Mesendoderm (in vitro differentiated cells): ENCODE data around the gene LRRC37B. TPM values are rescaled to one million over a fixed set of nuclear protein-coding genes. Genes with fewer than 3 reads are reported as not detected.
"Not testable (repeated sequence)": the region's sequence is repeated elsewhere in the genome, so short reads cannot be mapped to it uniquely, and the experiment has no call there.

Experiments used
- DNase-seq: peaks from one replicate; pipeline ENCODE4 v3.0.0; 2013
- H2AK5ac ChIP-seq: 2 replicates; pipeline ENCODE4 v1.6.1; 2013; ENCODE audit warnings: low read length, inconsistent platforms
- H2BK120ac ChIP-seq: 2 replicates; pipeline ENCODE4 v1.6.1; 2013; ENCODE audit warnings: low read depth, mild to moderate bottlenecking, low read length, moderate library complexity, mixed read lengths
- H2BK15ac ChIP-seq: replicated peaks from 2 replicates; pipeline ENCODE4 v1.6.1; 2013; ENCODE audit warnings: low read depth, mild to moderate bottlenecking, moderate library complexity
- H2BK5ac ChIP-seq: 2 replicates; pipeline ENCODE4 v1.6.1; 2013; ENCODE audit warnings: low read length, inconsistent platforms
- H3K18ac ChIP-seq: 2 replicates; pipeline ENCODE4 v1.6.1; 2013; ENCODE audit warnings: mild to moderate bottlenecking, low read length, mixed read lengths
- H3K23ac ChIP-seq: one replicate; pipeline ENCODE4 v1.6.1; 2013; ENCODE audit warnings: low read length
- H3K27ac ChIP-seq: 2 replicates; pipeline ENCODE4 v1.5.1; 2013; ENCODE audit warnings: low read depth, mild to moderate bottlenecking, inconsistent platforms, low read length, moderate library complexity
- H3K27me3 ChIP-seq: 2 replicates; pipeline ENCODE4 v1.6.1; 2013; ENCODE audit warnings: low read length, control low read depth, mild to moderate bottlenecking, inconsistent platforms; ENCODE audit not compliant: insufficient read depth, poor library complexity
- H3K36me3 ChIP-seq: 2 replicates; pipeline ENCODE4 v1.6.1; 2013; ENCODE audit warnings: low read length, inconsistent platforms; ENCODE audit not compliant: control insufficient read depth, insufficient read depth
- H3K4ac ChIP-seq: one replicate; pipeline ENCODE4 v1.6.1; 2013; ENCODE audit warnings: low read depth, mild to moderate bottlenecking, low read length, moderate library complexity
- H3K4me1 ChIP-seq: 2 replicates; pipeline ENCODE4 v1.6.1; 2013; ENCODE audit warnings: low read depth, low read length, inconsistent platforms; ENCODE audit not compliant: control insufficient read depth
- H3K4me2 ChIP-seq: 2 replicates; pipeline ENCODE4 v1.6.1; 2013; ENCODE audit warnings: low read length
- H3K4me3 ChIP-seq: 2 replicates; pipeline ENCODE4 v1.5.1; 2013; ENCODE audit warnings: mild to moderate bottlenecking, low read length
- H3K56ac ChIP-seq: one replicate; pipeline ENCODE4 v1.6.1; 2013; ENCODE audit warnings: low read length
- H3K79me1 ChIP-seq: 2 replicates; pipeline ENCODE4 v1.6.1; 2013; ENCODE audit warnings: low read length, inconsistent platforms
- H3K79me2 ChIP-seq: 2 replicates; pipeline ENCODE4 v1.6.1; 2013; ENCODE audit warnings: mild to moderate bottlenecking, low read length; ENCODE audit not compliant: control insufficient read depth, insufficient read depth
- H3K9ac ChIP-seq: 2 replicates; pipeline ENCODE4 v1.6.1; 2013; ENCODE audit warnings: low read length, inconsistent platforms
- H4K5ac ChIP-seq: one replicate; pipeline ENCODE4 v1.6.1; 2013; ENCODE audit warnings: low read length
- H4K8ac ChIP-seq: one replicate; pipeline ENCODE4 v1.6.1; 2013; ENCODE audit warnings: low read depth, mild to moderate bottlenecking, control low read depth, low read length, moderate library complexity
- WGBS: extraction: QIAGEN DNeasy Blood & Tissue Kit; methylation state at CpG from one replicate; pipeline ENCODE4 v1.1.7; 2013; ENCODE audit warnings: low lambda C conversion rate, missing lambda C conversion rate; ENCODE audit not compliant: insufficient coverage; ENCODE audit errors: extremely low coverage; 5-methylcytosine and 5-hydroxymethylcytosine counted together
- small RNA-seq: library from polyadenylated mRNA; stranded (forward); fragments of <200 nt; extraction: miRNeasy Mini kit (QIAGEN cat#:217004); gene quantifications from one replicate; pipeline ENCODE3, GENCODE V24; 2013; ENCODE audit not compliant: insufficient read depth

LRRC37B gene

GRCh38 chr17:32100323-32100722 is 93.1 kb downstream of the LRRC37B start:
- H2BK15ac ChIP-seq, H3K27ac ChIP-seq, H2BK120ac ChIP-seq, H3K4ac ChIP-seq, H2AK5ac ChIP-seq, H3K79me1 ChIP-seq, H3K79me2 ChIP-seq, H4K8ac ChIP-seq, H2BK5ac ChIP-seq, H3K36me3 ChIP-seq, H3K18ac ChIP-seq, H4K5ac ChIP-seq, H3K4me2 ChIP-seq, H3K27me3 ChIP-seq, H3K23ac ChIP-seq, DNase-seq, H3K4me3 ChIP-seq, H3K56ac ChIP-seq, H3K9ac ChIP-seq, H3K4me1 ChIP-seq: not testable (repeated sequence)
- WGBS, result no CpG with 5 or more reads among the region's 8 CpGs

- Histone ChIP-seq H3K4me3 (no peak overlapping the region), H3K9ac (no peak overlapping the region), H2AK5ac (no peak overlapping the region), H3K27me3 (no peaks in the 10 kb centered on the region), H3K4me1 (no peaks in the 10 kb centered on the region), H4K8ac (no peak overlapping the region), H2BK120ac (no peak overlapping the region), H3K27ac (no peak overlapping the region), H3K56ac (no peak overlapping the region), H3K4me2 (no peak overlapping the region), H3K79me2 (no peaks in the 10 kb centered on the region), H2BK5ac (no peak overlapping the region), H3K18ac (no peak overlapping the region), H3K79me1 (no peaks in the 10 kb centered on the region), H3K4ac (no peak overlapping the region), H3K36me3 (no peaks in the 10 kb centered on the region), H2BK15ac (no peak overlapping the region), H3K23ac (no peak overlapping the region), H4K5ac (no peak overlapping the region)
- no CpG with 5 or more reads among the region's 8 CpGs for WGBS
- no peak for DNase-seq
Observed at GRCh38 chr17:32100971-32101631, 93.9 kb downstream of the LRRC37B start.

GRCh38 chr17:32102172-32102571 is 95.0 kb downstream of the LRRC37B start:
- Histone ChIP-seq H3K4me3 (no peak overlapping the region), H2BK120ac (no peak overlapping the region), H3K79me1 (no peaks in the 10 kb centered on the region), H3K4me2 (no peak overlapping the region), H4K8ac (no peak overlapping the region), H3K18ac (no peak overlapping the region), H4K5ac (no peak overlapping the region), H3K4ac (no peak overlapping the region), H3K27me3 (no peaks in the 10 kb centered on the region), H3K56ac (no peak overlapping the region), H2AK5ac (no peak overlapping the region), H3K79me2 (no peaks in the 10 kb centered on the region), H3K9ac (no peak overlapping the region), H3K4me1 (no peaks in the 10 kb centered on the region), H3K36me3 (no peaks in the 10 kb centered on the region), H2BK5ac (no peak overlapping the region), H3K23ac (no peak overlapping the region), H2BK15ac (no peak overlapping the region), H3K27ac (no peak overlapping the region)
- DNase-seq, result peak; percentile 16
- WGBS, result no CpG with 5 or more reads among the region's 5 CpGs

- no peaks in the 10 kb centered on the region for H3K4me1 ChIP-seq
- H3K23ac ChIP-seq, result no peak overlapping the region
- peak; percentile 25 for DNase-seq
- no peak overlapping the region for H2BK5ac ChIP-seq
- H3K79me1 ChIP-seq, result no peaks in the 10 kb centered on the region
- WGBS, result no CpG with 5 or more reads among the region's 5 CpGs
- no peaks in the 10 kb centered on the region for H3K27me3 ChIP-seq
- no peak overlapping the region for H2BK15ac ChIP-seq
- no peak overlapping the region for H3K4me2 ChIP-seq
- no peak overlapping the region for H3K56ac ChIP-seq
- no peaks in the 10 kb centered on the region for H3K79me2 ChIP-seq
- no peaks in the 10 kb centered on the region for H3K36me3 ChIP-seq
- no peak overlapping the region for H4K5ac ChIP-seq
- H4K8ac ChIP-seq, result no peak overlapping the region
- no peak overlapping the region for H2BK120ac ChIP-seq
- H3K27ac ChIP-seq, result no peak overlapping the region
- no peak overlapping the region for H3K4me3 ChIP-seq
- H2AK5ac ChIP-seq, result no peak overlapping the region
- no peak overlapping the region for H3K18ac ChIP-seq
- no peak overlapping the region for H3K9ac ChIP-seq
- no peak overlapping the region for H3K4ac ChIP-seq
Observed at GRCh38 chr17:32102646-32103186, 95.5 kb downstream of the LRRC37B start.

Small RNA genes within 50 kb of the gene (small RNA-seq; reads per million reads assigned to genes)
- gene AC090616.4 (not detected), gene RNA5SP437 (not detected)
